Epithelial cell of esophagus (primary cell): ENCODE data around the gene HOXB13.

Experiments used
- DNase-seq: peaks from one replicate; pipeline ENCODE4 v3.0.0; 2010; ENCODE audit warnings: low read depth
- H3K4me3 ChIP-seq: 2 replicates; pipeline ENCODE4 v1.5.1; 2011; ENCODE audit warnings: mild to moderate bottlenecking, low read length, control low read depth
- TF ChIP-seq, protein P1 (sequence below): IDR thresholded peaks from 2 replicates; pipeline ENCODE4 v1.5.1; 2011; ENCODE audit warnings: low read depth, mild to moderate bottlenecking, low read length, control low read depth, inconsistent platforms; ENCODE audit not compliant: insufficient read depth; ENCODE audit errors: missing control alignments

Gene HOXB13

GRCh38 chr17:48761114-48761513, 32.6 kb upstream of the HOXB13 start:
- TF ChIP-seq, protein P1, sequence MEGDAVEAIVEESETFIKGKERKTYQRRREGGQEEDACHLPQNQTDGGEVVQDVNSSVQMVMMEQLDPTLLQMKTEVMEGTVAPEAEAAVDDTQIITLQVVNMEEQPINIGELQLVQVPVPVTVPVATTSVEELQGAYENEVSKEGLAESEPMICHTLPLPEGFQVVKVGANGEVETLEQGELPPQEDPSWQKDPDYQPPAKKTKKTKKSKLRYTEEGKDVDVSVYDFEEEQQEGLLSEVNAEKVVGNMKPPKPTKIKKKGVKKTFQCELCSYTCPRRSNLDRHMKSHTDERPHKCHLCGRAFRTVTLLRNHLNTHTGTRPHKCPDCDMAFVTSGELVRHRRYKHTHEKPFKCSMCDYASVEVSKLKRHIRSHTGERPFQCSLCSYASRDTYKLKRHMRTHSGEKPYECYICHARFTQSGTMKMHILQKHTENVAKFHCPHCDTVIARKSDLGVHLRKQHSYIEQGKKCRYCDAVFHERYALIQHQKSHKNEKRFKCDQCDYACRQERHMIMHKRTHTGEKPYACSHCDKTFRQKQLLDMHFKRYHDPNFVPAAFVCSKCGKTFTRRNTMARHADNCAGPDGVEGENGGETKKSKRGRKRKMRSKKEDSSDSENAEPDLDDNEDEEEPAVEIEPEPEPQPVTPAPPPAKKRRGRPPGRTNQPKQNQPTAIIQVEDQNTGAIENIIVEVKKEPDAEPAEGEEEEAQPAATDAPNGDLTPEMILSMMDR, result no peak
- H3K4me3 ChIP-seq, result no peak overlapping the region
- DNase-seq, result no peak

- DNase-seq, result no peak
- TF ChIP-seq, protein P1, result no peak
- no peak overlapping the region for H3K4me3 ChIP-seq
These were observed 31.9 kb upstream of the HOXB13 start for GRCh38 chr17:48760411-48760810.

GRCh38 chr17:48759288-48759687, 30.7 kb upstream of the HOXB13 start:
- TF ChIP-seq, protein P1, result no peak
- no peak overlapping the region for H3K4me3 ChIP-seq
- DNase-seq, result no peak

DNA sequence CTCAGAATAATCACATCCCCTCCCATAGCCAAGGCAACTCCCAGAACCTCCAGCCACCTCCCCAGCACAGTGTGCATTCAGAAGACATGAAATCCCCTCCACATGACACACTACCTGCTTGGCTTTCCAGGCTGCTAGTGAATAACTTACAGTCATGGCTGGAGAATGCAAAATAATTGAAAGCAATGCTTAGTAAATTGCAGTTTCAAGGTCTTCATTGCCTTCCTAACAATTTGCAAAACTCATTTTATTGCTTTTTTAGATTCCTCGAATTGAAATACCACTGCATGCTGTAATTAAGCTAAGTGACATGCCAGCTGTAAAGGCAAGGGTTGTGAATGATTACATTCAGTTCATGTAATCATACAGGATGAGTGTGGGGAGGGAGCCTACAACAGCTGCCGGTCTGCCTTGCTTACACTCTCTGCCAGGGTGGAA, 29.0 kb upstream of the HOXB13 start:
- TF ChIP-seq, protein P1, result no peak
- no peak for DNase-seq
- no peak overlapping the region for H3K4me3 ChIP-seq

- TF ChIP-seq, protein P1, result no peak
These were observed 28.3 kb upstream of the HOXB13 start for GRCh38 chr17:48756830-48757251.

GRCh38 chr17:48755356-48755755, 26.8 kb upstream of the HOXB13 start:
- DNase-seq, result no peak
- TF ChIP-seq, protein P1, result no peak
- no peak overlapping the region for H3K4me3 ChIP-seq

More at GRCh38 chr17:48756830-48757251, 28.3 kb upstream of the HOXB13 start:
- H3K4me3 ChIP-seq, result no peak overlapping the region
- DNase-seq, result no peak

GRCh38 chr17:48754500-48755261, 26.1 kb upstream of the HOXB13 start:
- no peak for DNase-seq
- H3K4me3 ChIP-seq, result no peak overlapping the region
- TF ChIP-seq, protein P1, result no peak
